Neutrophil (primary cell): ENCODE measurements around the gene HDGFL3.

Experiments used
- H3K27ac ChIP-seq: fragments of 200-600 bp; sonication (generic); 2 replicates; pipeline ENCODE4 v1.5.1; 2016; ENCODE audit warnings: mild to moderate bottlenecking, moderate library complexity
- H3K27me3 ChIP-seq: fragments of 200-600 bp; sonication (generic); 2 replicates; pipeline ENCODE4 v1.6.0; 2016; ENCODE audit warnings: mild to moderate bottlenecking
- H3K36me3 ChIP-seq: fragments of 200-600 bp; sonication (generic); 2 replicates; pipeline ENCODE4 v1.5.1; 2017
- H3K4me1 ChIP-seq, 2 experiments: fragments of 200-600 bp in 1 of 2; sonication (generic) in 1 of 2; 1 replicate in 1 of 2; 2 replicates in 1 of 2; pipeline versions ENCODE4 v1.5.1 to v1.6.1; 2013 to 2016; ENCODE audit warnings: low read depth in 1 of 2, low read length in 1 of 2, mild to moderate bottlenecking in 1 of 2, moderate library complexity in 1 of 2; ENCODE audit not compliant: control insufficient read depth in 1 of 2, insufficient read depth in 1 of 2
- H3K4me3 ChIP-seq, 2 experiments: fragments of 200-600 bp in 1 of 2; sonication (generic) in 1 of 2; 1 replicate in 1 of 2; 2 replicates in 1 of 2; pipeline ENCODE4 v1.5.1; 2013 to 2016; ENCODE audit warnings: low read depth in 1 of 2, low read length in 1 of 2, mild to moderate bottlenecking in 1 of 2, moderate library complexity in 1 of 2
- H3K9me3 ChIP-seq: fragments of 200-600 bp; sonication (generic); 2 replicates; pipeline ENCODE4 v1.5.1; 2016
- CTCF ChIP-seq: fragments of 200-600 bp; sonication (generic); IDR thresholded peaks from 2 replicates; pipeline ENCODE4 v1.5.1; 2016; ENCODE audit warnings: antibody characterized with exemption

The HDGFL3 gene

GRCh38 chr15:83209333-83209732 lies 1.7 kb upstream of the HDGFL3 start:
- peaks cover 6 to 21% of the 10 kb centered on the region in 2 experiments for H3K4me1 ChIP-seq
- TF ChIP-seq CTCF, result no peak
- no peaks in the 10 kb centered on the region for H3K36me3 ChIP-seq
- peaks cover 84% of the 10 kb centered on the region for H3K27me3 ChIP-seq
- H3K27ac ChIP-seq, result no peak overlapping the region
- no peak overlapping the region for H3K4me3 ChIP-seq
- H3K9me3 ChIP-seq, result no peaks in the 10 kb centered on the region

GRCh38 chr15:83208367-83208661 lies 691 bp upstream of the HDGFL3 start:
- Histone ChIP-seq H3K9me3 (no peaks in the 10 kb centered on the region), H3K4me1 (peaks cover 6 to 21% of the 10 kb centered on the region in 2 experiments), H3K4me3 (no peak overlapping the region), H3K36me3 (no peaks in the 10 kb centered on the region), H3K27me3 (peaks cover 87% of the 10 kb centered on the region), H3K27ac (no peak overlapping the region)
- TF ChIP-seq CTCF, result no peak

- TF ChIP-seq CTCF, result no peak
- H3K36me3 ChIP-seq, result no peaks in the 10 kb centered on the region
- H3K27ac ChIP-seq, result no peak overlapping the region
- peak overlapping the region; percentile 32 to 67 for H3K4me3 ChIP-seq
- peaks cover 88% of the 10 kb centered on the region for H3K27me3 ChIP-seq
- peaks cover 6 to 21% of the 10 kb centered on the region in 2 experiments for H3K4me1 ChIP-seq
- H3K9me3 ChIP-seq, result no peaks in the 10 kb centered on the region
These were observed 489 bp downstream of the HDGFL3 start for GRCh38 chr15:83207009-83207659.

DNA sequence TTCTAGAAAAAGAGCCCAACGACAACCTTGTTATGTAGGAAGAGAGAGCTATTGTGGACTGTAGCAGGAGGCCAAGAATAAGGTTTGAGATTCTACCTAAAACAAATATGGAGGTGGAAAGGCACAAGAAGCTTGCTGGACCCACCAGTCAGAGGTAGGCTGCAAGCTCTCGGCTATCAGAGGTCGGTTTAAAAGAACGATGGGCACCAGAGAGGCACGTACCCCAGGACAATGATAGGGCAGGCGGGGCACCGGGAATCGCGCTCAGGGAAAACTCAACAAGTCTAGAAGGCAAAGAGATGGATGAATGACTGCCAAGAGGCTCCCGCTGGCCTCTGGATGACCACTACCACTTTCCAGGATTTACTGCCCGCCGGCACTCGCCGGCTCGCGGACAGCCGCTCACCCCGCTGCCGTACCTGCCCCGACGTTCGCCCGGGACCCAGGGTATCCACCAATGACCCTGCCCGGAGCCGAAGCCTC lies 1.1 kb downstream of the HDGFL3 start:
- peaks cover 6 to 21% of the 10 kb centered on the region in 2 experiments for H3K4me1 ChIP-seq
- peak overlapping the region; percentile 32 to 67 for H3K4me3 ChIP-seq
- peaks cover 82% of the 10 kb centered on the region for H3K27me3 ChIP-seq
- H3K9me3 ChIP-seq, result no peaks in the 10 kb centered on the region
- H3K27ac ChIP-seq, result no peak overlapping the region
- no peaks in the 10 kb centered on the region for H3K36me3 ChIP-seq
- TF ChIP-seq CTCF, result no peak

- no peak for TF ChIP-seq CTCF
- no peaks in the 10 kb centered on the region for H3K9me3 ChIP-seq
- peaks cover 6 to 21% of the 10 kb centered on the region in 2 experiments for H3K4me1 ChIP-seq
- H3K36me3 ChIP-seq, result no peaks in the 10 kb centered on the region
- no peak overlapping the region for H3K27ac ChIP-seq
- peaks cover 75% of the 10 kb centered on the region for H3K27me3 ChIP-seq
- H3K4me3 ChIP-seq, result no peak overlapping the region
These were observed 1.8 kb downstream of the HDGFL3 start for GRCh38 chr15:83205725-83206324.
